GM19452 (cell line): ENCODE results near the gene SEMA3E.
"Not testable (repeated sequence)": the region's sequence is repeated elsewhere in the genome, so short reads cannot be mapped to it uniquely, and the experiment has no call there.

Experiments
- ATAC-seq: cut with Tn5 transposase; IDR thresholded peaks from one replicate; pipeline ENCODE4 v1.9.1; 2021; ENCODE audit not compliant: unreplicated experiment

The SEMA3E gene

DNA sequence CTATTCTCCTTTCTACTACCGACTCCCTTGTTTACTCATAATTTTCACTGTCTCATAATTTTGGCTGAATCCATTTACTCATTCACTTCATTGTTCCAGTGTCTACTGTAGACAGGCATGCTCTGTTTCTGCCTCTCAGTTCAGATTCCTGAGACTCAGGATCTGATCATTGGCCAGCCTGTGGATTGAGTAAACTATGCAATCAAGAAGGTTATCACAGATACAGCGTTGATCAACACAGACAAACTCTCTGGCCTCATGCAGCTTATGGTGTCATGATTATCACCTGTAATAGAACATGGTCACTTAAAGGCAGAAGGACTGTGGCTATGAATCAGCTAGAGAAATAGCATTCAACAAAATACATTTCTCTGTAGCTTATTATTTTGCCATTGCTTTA, 86.0 kb downstream of the SEMA3E start:
- no peak for ATAC-seq

DNA sequence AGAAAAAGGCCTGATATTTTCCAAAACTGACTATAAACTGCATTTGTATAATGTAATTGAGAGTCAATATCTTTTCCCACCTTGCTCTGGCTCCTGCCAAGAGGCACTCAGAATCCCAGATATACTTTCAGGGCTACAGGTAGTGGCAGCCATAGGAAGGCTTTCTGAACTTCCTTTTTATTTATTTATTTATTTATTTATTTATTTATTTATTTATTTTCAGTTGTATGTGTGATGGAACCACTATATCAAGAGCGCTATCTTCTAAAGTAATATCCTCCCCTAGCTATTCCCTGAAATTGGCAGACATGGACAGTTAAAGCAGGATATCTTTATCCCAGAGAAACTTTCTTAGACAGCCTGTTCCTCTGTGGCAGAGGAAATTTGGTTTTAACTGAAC, 86.7 kb downstream of the SEMA3E start:
- ATAC-seq: no peak

DNA sequence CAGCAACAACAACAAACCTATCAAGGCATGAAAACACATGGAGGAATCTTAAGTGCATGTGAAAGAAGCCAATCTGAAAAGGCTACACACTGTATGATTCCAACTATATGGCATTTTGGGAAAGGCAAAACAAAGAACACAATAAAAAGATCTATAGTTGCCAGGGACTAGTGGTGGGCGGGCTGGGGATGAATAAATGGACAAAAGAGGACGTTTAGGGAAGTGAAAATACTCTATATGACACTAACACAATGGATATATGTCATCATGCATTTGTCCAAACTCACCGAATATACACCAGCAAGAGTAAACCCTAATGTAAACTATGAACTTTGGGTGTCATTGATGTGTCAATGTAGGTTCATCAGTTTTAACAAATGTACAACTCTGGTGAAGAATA, 89.1 kb downstream of the SEMA3E start:
- ATAC-seq: no peak

DNA sequence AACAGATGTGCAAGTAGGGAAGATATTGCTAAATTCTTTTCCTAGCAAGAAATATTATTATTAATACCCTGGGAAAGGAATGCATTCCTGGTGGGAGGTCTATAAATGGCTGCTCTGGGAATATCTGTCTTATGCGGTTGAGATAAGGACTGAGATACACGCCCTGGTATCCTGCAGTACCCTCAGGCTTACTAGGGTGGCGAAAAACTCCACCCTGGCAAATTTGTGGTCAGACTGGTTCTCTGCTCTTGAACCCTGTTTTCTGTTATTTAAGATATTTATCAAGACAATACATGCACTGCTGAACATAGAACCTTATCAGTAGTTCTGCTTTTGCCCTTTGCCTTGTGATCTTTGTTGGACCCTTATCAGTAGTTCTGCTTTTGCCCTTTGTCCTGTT, 96.4 kb downstream of the SEMA3E start:
- not testable (repeated sequence) for ATAC-seq

DNA sequence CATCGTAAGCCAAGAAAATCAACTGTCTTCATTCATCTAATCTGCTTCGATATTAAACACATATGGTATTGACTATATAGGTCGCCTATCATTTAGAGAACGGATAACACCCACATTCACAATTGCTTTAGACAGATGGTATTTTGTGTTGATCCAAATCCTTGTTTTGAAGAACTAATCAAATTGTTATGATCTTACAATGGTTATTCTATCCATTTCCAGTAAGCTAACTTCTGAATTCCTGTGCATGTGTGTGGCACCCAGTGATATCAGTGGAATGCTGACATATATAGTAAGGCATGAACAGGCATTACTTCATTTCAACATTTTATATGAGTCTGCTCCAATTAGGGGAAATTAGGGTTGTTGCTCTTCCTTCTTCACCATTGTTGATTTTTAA, 98.8 kb downstream of the SEMA3E start:
- ATAC-seq: no peak

DNA sequence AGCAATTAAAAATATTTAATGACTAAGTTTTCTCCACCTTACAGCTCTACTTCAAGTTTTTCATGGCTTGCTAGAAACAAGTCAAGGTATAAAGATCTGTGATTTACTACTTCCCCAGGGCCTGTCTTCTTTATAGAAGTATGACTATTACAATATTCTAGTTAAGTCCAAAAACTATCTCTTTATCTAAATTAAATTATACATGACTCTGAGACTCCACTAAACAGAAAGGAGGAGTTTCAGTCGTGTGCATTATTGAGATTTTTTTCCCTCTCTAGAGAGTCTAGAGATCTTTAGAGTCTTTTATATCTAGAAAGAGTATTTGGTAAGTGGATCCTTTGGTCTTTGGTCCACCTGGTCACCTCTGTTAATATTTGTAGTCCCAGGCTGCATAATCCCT, 100.7 kb downstream of the SEMA3E start:
- ATAC-seq: no peak

DNA sequence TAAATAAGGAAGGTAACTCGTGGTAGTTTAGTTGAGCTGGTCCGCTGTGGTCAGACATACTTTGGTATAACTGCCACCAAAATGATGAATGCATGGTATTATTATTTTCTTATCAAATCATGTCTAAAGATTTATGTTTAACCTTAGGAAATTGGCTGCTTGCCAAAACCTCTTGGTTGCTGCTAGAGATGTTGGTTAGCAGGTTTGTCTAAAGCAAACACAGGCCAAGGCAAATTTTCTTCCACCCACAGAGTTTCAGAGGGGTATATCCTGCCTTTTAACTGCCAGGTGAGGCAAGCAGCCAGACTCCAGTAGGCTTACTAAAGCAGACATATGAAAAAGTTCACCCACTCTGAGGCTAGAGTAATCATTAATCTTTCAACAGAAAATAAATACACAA, 101.4 kb downstream of the SEMA3E start:
- ATAC-seq: no peak

DNA sequence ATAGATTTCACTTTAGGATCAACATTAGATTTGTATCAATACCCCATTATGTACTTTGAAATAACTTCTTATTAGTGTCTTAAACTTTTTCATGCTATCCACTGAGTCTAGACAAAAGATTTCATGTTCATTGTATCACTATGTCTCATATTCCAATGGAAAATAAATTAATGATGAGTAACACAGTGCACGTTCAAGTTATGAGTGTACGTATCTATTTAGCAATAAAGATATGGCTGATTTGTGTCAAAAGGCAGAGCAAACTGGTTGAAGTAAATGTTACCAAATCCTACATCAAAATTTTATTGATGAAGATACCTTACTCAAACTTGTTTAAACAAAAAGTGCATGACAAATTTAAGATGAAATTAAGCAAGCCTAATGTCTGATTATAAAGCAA, 102.4 kb downstream of the SEMA3E start:
- no peak for ATAC-seq

DNA sequence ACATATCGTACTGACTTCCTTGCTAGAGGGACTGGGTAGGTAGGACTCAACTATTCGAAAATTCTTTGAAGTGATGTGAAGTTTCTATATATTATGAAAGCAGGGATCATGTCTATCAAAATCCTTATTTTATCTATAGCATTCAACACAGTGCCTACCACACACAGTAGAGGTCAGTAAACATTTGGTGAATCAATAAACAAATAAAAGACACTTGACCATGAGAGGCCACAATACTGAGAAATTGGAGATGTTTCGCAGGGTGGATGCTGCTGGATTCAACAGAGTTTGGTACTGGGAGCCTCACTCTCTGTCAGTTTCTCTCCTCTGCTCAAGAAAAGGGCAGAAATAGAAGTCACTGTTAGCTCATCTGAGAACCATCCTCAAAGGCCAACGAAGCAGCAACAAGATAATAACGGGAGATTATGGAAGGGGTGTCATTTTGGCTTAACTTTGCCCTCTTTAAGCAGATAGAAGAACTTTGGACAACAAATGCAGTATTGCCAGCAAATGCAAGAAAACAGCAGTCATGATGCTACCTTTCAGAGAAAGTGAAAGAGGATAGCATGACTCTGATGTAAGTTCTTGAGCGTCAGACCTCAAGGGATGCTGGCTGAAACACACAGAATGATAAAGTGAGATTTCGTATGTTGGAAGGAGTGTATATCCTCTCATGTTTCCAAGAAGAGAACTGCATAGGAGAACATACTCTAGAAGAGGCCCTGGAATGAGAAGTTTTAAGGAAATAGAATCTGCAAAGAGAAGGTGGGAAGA, 107.6 kb downstream of the SEMA3E start:
- no peak for ATAC-seq

DNA sequence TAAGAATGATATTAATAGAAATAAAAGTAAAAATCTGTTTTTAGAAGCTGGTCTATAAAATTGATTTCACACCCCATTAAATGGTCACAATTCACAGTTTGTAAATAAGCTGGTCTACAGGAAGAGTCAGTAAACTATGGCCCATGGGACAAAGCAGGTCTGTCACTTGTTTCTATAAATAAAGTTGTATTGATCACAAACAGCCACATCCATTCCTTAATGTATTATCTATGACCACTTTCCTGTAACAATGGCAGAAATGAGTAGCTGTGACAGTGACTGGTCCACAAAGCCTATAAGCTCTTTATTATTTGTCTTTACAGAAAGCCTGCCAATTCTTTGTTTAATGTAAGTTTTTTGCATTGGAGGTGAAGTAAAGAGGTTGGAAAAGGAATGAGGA, 114.5 kb downstream of the SEMA3E start:
- no peak for ATAC-seq

DNA sequence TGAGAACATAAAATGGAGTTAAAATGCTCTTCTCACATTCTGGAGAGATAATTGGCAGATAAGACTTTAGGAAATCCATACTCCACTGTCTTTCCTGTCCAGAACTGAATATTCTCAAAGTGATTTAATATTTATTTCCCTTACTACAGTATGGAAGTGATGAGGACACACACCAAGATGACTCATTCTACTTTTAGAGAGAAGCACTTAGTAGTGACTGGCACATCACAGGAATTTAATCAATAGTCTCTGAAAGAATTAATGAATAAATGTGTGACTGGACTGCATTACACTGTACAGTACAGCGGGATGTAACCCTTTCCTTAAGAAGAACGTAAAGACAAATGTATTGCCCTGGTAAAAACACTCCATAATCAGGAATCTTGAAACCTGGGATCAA, 116.7 kb downstream of the SEMA3E start:
- ATAC-seq: no peak

DNA sequence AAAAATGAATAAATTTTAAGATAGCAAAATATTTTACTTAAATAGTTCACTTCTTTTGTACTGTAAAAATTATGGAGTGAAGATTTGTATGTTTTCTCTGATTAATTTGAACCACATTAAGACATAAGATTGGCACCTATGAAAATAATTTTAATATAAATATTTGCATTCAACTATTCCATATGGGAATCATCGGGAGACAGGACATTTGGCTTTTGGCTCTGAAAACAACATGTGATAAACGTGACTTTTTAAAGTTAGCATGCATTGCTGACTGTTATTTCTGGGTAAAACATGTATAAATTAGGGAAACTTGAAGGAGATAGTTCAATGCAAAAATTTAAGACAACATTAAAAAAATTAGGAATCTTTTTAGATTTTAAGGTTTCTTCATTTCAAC, 117.2 kb downstream of the SEMA3E start:
- ATAC-seq: no peak

DNA sequence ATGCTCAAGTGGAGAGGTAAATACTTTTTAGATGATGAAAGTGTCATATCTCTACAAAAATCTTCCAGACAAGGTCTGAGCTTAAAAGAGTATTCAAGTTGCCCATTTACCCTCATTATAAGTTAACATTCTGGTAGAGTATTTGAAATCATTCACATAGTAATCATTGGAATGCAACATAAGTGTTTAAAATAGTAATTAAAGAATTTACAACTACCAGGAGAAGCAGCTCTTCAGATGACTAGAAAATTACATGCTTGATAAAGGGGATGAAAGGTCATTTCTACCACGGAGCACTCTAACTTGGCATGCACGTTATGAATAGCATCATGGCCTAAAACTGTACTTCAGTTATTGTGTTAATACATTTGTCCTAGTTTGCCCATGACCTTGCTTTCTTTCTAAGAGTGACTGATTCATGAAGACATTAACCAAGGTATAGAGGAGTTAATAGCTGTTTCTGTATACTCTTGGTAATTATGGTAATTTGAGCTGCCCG, 120.0 kb downstream of the SEMA3E start:
- no peak for ATAC-seq

DNA sequence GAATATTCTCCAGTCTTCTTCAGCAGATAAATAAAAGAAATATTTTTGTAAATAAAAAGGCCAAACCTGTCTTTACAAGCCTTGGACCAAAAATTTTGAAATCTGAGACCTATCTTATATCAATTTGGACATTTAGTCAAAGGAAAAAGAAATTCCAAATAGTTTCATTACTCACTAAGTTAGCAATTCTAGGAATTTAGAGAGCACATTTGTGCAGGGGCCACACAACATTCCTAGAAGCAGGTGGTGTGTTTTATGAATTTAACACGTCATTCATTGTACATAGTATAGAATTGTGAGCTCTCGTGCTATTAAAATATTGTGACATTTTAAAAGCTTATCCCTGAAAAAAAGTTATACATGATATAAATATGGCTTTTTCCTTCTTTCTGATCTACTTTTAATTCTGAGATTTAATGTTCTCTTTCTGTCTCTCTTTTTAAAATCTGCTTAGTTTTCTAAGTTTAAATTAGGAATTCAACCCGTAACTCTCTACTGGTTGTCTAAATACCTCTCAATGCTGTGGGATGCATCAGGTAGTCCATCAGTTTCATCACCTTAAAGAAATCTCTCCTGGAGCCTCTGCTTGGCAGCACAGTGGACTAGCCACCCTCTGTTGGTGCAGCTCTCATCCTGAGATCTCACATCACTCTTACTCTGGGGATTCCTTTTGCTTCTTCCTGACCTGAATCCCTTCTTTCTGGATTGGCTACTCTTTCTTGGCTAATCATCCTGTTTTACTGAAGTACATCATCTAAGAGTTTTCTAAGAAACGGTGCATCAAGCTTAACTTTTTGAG, 124.5 kb downstream of the SEMA3E start:
- ATAC-seq: no peak

DNA sequence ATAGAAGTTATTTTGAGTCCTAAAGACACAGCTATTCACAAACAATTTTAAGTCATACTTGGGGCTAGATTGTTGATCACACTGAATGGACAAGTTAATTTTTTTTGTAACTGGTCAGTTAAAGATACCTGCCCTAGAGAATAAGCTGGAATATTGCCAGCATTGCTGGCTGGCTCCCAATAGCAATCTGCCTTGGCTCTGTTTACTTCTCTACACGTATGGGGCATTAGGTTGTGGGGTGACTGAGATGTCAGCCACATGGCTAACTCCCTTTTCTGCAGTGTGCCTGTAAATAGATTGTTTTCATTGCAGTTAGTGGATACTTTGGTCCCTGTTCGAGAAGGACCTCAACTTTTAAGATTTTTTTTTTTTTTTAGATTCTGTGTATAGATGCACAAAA, 128.2 kb downstream of the SEMA3E start:
- ATAC-seq: no peak

DNA sequence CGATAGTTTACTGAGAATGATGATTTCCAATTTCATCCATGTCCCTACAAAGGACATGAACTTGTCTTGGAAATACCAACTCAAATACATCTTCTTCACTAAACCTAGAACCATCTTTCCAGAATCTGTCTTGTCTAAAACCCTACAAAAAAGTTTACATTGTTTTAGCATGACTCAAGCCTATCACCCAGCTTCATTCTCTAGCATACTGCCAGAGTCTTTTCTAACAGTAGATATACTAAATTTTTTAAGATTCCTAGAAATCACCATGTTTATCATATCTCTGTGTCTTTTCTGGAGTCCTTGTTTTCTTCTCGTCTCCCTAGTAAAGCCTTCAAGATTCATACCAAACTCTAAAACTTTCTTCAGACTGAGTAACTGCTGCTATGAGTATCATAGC, 129.7 kb downstream of the SEMA3E start:
- no peak for ATAC-seq

DNA sequence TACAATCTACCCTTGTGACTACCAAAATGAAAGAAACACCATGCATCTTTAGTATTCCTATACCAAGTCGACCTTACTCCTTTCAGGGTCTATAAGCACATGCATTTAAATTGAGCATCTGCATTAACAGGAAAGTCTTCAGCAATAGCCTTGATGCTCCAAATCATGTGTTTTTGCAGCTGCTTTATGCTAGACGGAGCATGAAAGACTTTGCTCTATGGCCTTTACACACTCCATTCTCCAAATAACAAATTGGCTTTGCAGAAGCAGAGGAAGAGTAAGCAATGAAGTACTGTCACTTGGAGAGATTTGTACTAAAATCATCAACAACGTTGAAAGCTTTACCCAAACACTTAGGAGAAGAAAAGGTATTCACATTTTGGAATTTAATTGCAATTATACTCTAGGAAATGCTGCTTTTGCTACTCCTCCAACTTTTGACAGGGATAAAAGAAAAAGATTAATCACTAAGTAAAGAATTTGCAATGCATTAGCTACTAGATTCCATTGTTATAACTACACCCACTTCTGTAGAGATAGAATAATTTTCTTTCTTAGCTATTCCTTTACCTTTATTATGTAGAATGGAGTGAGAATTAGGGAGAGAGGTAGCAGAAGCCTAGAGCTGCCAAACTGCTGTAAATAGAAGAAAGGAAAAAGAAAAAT, 131.8 kb downstream of the SEMA3E start:
- ATAC-seq: no peak

DNA sequence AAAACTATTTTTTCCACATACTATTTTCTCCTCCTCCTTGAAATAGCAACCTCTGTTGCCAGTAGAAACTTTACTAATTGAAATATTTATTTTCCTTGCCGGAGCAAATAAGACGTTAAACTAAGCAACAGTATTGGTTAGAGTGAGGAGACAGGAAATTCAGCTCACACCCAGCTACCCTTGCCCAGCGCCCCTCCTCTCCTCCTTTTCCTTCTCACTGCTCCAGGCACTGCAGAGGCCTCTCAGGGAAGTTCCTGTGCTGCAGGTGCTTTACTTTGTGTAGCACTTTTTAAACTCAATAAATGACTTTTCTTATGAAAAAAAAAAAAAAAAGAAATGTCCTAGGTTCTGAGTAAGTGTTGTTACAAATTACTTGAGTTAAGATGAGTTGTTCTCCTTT, 134.0 kb downstream of the SEMA3E start:
- no peak for ATAC-seq

DNA sequence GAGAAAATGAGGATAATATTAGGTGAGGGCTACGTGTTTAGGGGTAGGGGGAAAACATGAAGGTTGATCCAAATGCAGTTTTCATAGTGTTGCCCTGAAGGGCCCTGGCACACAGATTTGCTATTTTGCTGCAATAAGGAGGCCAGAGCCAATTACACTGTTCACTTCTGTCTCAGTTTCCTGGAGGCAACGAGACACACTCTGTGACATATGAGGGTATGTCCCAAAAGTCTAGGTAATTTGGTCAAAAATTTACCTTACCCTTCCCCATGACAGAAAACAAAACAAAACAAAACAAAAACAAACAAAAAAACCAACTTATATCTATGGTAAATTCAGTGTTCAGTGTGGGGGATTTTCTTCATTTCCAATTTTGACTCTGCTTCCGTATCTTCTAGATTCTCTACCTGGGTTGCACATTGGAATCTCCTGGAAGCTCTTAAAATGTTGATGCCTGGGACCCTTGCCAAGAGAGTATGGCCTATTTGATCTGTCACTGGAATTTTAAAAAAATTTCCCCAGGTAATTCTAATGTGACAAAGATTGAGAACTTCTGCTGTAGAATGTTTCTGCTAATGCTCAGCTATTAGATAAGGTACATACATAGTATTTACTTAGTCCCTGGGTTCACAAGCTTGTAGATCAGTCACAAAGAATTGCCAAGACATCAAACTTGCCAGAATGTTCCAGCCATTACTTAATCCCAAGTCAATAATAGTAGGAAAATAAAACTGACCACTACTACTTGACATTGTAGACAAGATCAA, 139.5 kb downstream of the SEMA3E start:
- no peak for ATAC-seq

DNA sequence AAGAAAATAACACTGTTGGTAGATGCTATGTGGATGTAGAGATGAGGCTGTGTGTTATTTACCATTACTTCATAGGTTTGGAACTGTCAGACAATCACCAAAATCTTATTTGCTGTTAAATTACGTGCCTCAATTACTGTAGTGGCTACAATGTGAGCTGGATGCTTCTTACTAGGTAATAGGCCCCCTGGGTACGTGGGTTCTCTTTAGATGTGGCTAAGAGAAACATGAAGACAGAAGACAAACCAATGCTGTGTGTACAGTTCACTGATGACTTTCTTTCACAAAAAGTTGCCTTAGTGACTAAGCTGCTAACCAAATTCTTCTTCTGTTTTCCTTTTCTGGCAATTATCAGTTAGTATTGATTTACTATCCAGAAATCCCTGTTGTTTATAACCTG, 144.6 kb downstream of the SEMA3E start:
- no peak for ATAC-seq

DNA sequence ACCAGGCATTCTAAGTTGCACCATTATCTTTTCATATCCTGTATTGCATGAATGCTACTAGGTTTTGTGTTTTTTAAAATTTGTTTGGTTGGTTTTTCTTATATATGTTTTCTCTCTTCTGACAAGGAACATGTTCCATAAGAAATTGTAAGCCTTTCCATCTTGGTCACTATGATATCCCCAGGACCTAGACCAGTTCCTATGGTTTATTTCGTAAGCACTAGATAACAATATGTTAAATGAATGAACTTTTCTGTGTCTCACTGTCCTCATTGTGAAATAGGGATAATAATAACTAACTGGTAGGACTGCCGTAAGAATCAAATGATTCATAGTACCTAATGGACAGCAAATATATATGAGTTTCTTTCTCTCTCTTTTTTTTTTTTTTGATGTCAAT, 146.3 kb downstream of the SEMA3E start:
- ATAC-seq: no peak
